Lower lobe of right lung (tissue), 2 donors: ENCODE data around the gene KRTAP4-11. TPM values are rescaled to one million over a fixed set of nuclear protein-coding genes. Genes with fewer than 3 reads are reported as not detected.
"Not testable (repeated sequence)": the region's sequence is repeated elsewhere in the genome, so short reads cannot be mapped to it uniquely, and the experiment has no call there.

Source experiments
- ATAC-seq, 2 donors: fragments of 200-7000 bp; cut with Tn5 transposase; one replicate each; pipeline ENCODE4 v1.9.1; 2020 to 2022; ENCODE audit warnings: mild to moderate bottlenecking in 2 of 2, moderate library complexity in 2 of 2
- DNase-seq: peaks from one replicate; pipeline ENCODE4 v3.0.0-alpha.2; 2020
- H3K27ac ChIP-seq: fragments of 200-600 bp; one replicate; pipeline ENCODE4 v1.8.0; 2022
- H3K27me3 ChIP-seq: fragments of 200-600 bp; one replicate; pipeline ENCODE4 v1.8.0; 2022; ENCODE audit warnings: low read depth
- H3K36me3 ChIP-seq: fragments of 200-600 bp; one replicate; pipeline ENCODE4 v1.8.0; 2022; ENCODE audit warnings: mild to moderate bottlenecking
- H3K4me1 ChIP-seq: fragments of 200-600 bp; one replicate; pipeline ENCODE4 v1.8.0; 2022
- H3K4me3 ChIP-seq: fragments of 200-600 bp; one replicate; pipeline ENCODE4 v1.8.0; 2022; ENCODE audit warnings: mild to moderate bottlenecking
- H3K9me3 ChIP-seq: fragments of 200-600 bp; one replicate; pipeline ENCODE4 v1.8.0; 2022
- intact Hi-C: fragments of 100-400 bp; cut with DNase I; formaldehyde crosslinking; loops from one replicate; pipeline ENCODE4 v1.11.0; 2022
- total RNA-seq: library from RNA; stranded (reverse); fragmentation: NEBNext Ultra II Directional; extraction: Animal tissue kit (Norgen Biotek cat#: 25700); gene quantifications from one replicate; pipeline ENCODE4 v1.2.1, GENCODE V29; 2021
- TF ChIP-seq, protein P1 (sequence below): fragments of 200-600 bp; IDR thresholded peaks from one replicate; pipeline ENCODE4 v1.8.0; 2022; ENCODE audit warnings: antibody characterized with exemption, mild to moderate bottlenecking
- donor health status: DM: no; HTN: yes; CAD: no; lungs with severe emphysema.

The KRTAP4-11 gene
- total RNA-seq, 1 donor from 2014 or later, result not detected

DNA sequence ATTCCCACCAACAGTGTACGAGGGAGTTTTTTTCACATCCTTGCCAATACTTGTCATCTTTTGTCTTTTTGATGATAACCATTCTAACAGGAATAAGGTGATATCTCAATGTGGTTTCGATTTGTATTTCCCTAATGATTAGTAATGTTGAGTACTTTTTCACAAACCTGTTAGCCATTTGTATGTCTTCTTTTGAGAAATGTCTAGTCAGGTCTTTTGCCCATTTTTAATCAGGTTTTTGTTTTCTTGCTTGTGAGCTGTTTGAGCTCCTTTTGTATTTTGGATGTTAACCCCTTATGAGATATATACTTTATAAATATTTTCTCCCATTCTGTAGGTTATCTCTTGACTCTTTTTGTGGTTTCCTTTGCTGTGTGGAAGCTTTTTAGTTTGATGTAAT lies 33.4 kb upstream of the KRTAP4-11 start:
- H3K36me3 ChIP-seq, result no peaks in the 10 kb centered on the region
- H3K9me3 ChIP-seq, result no peaks in the 10 kb centered on the region
- no peak for ATAC-seq
- peaks cover 7% of the 10 kb centered on the region for H3K27me3 ChIP-seq
- intact Hi-C loops, result no loop called here
- DNase-seq, result no peak
- no peak overlapping the region for H3K27ac ChIP-seq
- H3K4me1 ChIP-seq, result no peaks in the 10 kb centered on the region
- H3K4me3 ChIP-seq, result no peak overlapping the region
- TF ChIP-seq, protein P1, sequence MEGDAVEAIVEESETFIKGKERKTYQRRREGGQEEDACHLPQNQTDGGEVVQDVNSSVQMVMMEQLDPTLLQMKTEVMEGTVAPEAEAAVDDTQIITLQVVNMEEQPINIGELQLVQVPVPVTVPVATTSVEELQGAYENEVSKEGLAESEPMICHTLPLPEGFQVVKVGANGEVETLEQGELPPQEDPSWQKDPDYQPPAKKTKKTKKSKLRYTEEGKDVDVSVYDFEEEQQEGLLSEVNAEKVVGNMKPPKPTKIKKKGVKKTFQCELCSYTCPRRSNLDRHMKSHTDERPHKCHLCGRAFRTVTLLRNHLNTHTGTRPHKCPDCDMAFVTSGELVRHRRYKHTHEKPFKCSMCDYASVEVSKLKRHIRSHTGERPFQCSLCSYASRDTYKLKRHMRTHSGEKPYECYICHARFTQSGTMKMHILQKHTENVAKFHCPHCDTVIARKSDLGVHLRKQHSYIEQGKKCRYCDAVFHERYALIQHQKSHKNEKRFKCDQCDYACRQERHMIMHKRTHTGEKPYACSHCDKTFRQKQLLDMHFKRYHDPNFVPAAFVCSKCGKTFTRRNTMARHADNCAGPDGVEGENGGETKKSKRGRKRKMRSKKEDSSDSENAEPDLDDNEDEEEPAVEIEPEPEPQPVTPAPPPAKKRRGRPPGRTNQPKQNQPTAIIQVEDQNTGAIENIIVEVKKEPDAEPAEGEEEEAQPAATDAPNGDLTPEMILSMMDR, result no peak

DNA sequence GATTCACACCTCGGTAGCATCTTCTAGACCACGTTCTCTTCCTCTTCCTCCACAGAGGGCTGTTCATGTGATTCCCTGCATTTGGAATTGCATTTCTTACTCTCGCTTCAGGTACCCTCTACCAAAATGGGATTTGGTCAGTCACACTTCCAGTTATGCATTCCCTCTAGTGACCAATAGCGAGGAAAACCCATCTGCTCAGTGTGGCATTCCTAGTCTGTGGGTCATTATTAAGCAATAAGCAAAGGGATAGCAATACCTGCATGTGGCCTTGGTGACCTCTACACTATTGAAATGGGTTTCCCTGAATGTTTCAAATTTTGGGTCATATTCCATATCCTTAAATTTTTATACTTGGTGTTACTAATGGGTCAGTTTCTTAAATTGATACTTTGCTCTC lies 31.9 kb upstream of the KRTAP4-11 start:
- H3K9me3 ChIP-seq, result no peaks in the 10 kb centered on the region
- H3K4me3 ChIP-seq, result no peak overlapping the region
- H3K36me3 ChIP-seq, result no peaks in the 10 kb centered on the region
- H3K27me3 ChIP-seq, result peaks cover 4% of the 10 kb centered on the region
- ATAC-seq (no peak), DNase-seq (no peak)
- intact Hi-C loops, result no loop called here
- H3K27ac ChIP-seq, result no peak overlapping the region
- TF ChIP-seq, protein P1, result no peak
- no peaks in the 10 kb centered on the region for H3K4me1 ChIP-seq

DNA sequence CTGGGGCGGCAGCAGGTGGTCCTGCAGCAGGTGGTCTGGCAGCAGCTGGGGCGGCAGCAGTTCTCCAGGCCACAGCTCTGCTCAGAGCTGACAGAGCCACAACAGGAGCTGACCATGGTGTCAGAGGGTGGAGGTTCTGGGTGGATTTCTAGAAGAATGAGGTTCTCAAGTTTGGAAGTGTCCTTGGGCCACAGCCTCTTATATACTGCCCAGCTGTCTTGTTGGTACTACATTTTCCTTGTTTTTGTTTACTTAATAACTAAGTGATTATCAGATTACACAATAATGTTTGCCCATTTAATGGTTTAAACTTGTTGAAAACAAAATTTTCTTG lies 31.4 kb upstream of the KRTAP4-11 start, which contains the start of gene KRTAP4-5:
KRTAP4-5 (minus strand) TSS at position 174 of the 334 bp plus-strand sequence; CDS start at position 116, 58 bp downstream.
- TF ChIP-seq, protein P1, result no peak
- H3K27me3 ChIP-seq, result peaks cover 4% of the 10 kb centered on the region
- intact Hi-C loops, result no loop called here
- H3K4me3 ChIP-seq, result no peak within 1 kb of the TSS
- no peak within 1 kb of the TSS for H3K27ac ChIP-seq
- DNase-seq, result no peak
- no peaks in the 10 kb centered on the region for H3K4me1 ChIP-seq
- ATAC-seq, result no peak
- no peaks in the 10 kb centered on the region for H3K9me3 ChIP-seq
- no peaks in the 10 kb centered on the region for H3K36me3 ChIP-seq

DNA sequence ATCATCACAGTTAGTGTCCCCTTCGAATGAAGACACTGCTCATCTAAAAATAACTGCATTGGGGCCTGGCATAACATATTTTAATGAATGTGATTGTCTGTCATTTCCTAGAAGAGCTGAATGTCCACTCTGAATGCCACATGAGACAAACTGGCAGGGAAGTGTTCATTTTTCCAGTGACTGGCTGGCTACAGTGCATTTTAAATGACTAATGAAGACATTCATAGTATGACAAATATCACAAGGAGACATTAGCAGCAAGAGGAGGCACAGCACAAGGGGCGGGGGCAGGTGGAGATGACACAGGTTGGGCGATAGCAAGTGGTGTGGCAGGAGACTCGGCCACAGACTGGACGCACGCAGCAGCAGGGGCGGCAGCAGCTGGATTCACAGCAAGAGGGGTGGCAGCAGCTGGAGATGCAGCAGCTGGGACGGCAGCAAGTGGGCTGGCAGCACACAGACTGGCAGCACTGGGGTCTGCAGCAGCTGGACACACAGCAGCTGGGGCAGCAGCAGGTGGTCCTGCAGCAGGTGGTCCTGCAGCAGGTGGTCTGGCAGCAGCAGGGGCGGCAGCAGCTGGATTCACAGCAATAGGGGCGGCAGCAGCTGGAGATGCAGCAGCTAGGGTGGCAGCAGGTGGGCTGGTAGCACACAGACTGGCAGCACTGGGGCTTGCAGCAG lies 30.9 kb upstream of the KRTAP4-11 start:
- H3K27me3 ChIP-seq, ATAC-seq, H3K4me3 ChIP-seq, H3K9me3 ChIP-seq, H3K4me1 ChIP-seq, H3K36me3 ChIP-seq, DNase-seq, H3K27ac ChIP-seq, intact Hi-C loops: not testable (repeated sequence)

DNA sequence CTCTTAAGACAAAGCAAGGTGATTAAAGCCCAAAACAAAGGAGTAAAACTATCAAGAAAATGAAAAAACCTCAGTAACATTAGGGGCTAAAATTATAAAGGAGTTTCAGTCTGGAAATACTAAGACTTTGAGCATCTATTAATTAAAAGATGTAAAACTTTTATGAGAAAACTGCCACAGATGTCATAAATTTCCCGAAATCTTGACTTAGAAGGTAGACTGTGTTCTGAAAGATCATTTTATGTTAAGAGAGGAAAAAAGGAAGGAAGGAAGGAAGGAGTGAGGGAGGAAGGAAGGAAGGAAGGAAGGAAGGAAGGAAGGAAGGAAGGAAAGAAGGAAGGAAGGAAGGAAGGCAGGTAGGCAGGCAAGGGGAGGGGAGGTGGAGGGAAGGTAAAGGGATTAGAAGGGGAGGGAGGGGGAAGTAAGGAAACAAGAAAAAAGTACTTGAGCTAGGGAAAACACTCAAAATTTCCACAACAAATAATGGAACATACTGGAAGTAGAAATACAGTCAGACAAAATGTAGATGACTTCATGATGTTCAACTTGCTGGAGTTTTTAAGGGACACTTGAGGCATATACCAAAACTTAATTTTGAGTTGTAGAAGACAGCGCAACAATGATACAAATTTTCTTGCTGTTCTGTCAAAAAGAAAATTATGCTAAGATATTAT lies 29.5 kb upstream of the KRTAP4-11 start:
- ATAC-seq, result no peak

DNA sequence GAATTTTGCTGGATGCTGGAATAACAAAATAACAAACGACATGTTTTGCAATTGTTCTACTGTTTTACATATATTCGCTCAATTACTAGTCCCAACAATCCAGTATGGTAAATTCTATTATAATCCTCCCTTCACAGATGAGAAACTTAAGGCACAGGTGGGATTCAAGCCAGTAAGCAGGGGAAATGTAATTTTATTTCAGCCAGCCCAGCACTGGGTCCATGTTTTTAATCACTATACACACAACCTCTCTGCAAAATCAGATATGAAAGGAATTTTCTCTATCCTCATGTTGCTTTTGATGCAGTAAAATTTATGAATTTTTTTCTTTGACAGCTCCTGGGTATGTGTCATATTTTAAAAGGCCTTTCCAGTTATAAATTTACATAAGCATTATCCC lies 27.1 kb upstream of the KRTAP4-11 start:
- TF ChIP-seq, protein P1, result no peak
- Histone ChIP-seq H3K9me3 (peaks cover 14% of the 10 kb centered on the region), H3K4me1 (no peaks in the 10 kb centered on the region), H3K36me3 (no peaks in the 10 kb centered on the region), H3K27me3 (no peaks in the 10 kb centered on the region), H3K27ac (no peak overlapping the region), H3K4me3 (no peak overlapping the region)
- intact Hi-C loops, result no loop called here
- ATAC-seq (no peak), DNase-seq (no peak)

More for the DNA sequence above, 29.5 kb upstream of the KRTAP4-11 start:
- H3K9me3 ChIP-seq, result peaks cover 14% of the 10 kb centered on the region
- TF ChIP-seq, protein P1, result no peak
- no peak overlapping the region for H3K27ac ChIP-seq
- H3K4me3 ChIP-seq, result no peak overlapping the region
- intact Hi-C loops, result no loop called here
- H3K27me3 ChIP-seq, result no peaks in the 10 kb centered on the region
- no peaks in the 10 kb centered on the region for H3K4me1 ChIP-seq
- no peaks in the 10 kb centered on the region for H3K36me3 ChIP-seq
- no peak for DNase-seq
